ENCODE results near the gene ATXN7L1.

ATXN7L1 gene

GRCh38 chr7:105905910-105906568, 29.6 kb upstream of the ATXN7L1 start:
- TF ChIP-seq, protein P1, sequence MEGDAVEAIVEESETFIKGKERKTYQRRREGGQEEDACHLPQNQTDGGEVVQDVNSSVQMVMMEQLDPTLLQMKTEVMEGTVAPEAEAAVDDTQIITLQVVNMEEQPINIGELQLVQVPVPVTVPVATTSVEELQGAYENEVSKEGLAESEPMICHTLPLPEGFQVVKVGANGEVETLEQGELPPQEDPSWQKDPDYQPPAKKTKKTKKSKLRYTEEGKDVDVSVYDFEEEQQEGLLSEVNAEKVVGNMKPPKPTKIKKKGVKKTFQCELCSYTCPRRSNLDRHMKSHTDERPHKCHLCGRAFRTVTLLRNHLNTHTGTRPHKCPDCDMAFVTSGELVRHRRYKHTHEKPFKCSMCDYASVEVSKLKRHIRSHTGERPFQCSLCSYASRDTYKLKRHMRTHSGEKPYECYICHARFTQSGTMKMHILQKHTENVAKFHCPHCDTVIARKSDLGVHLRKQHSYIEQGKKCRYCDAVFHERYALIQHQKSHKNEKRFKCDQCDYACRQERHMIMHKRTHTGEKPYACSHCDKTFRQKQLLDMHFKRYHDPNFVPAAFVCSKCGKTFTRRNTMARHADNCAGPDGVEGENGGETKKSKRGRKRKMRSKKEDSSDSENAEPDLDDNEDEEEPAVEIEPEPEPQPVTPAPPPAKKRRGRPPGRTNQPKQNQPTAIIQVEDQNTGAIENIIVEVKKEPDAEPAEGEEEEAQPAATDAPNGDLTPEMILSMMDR (IDR thresholded peaks at IDR 0.05; ENCODE audit: control extremely low read depth, extremely low read depth, low read depth, missing control alignments), result no peak
- POLR2A ChIA-PET, result no interaction called here
- CTCF ChIA-PET, result interaction anchor here (1.3 to 1.4 kb wide), 2 partner anchors 9 to 11 kb away, joined by 3 to 7 read pairs; no protein-coding TSS in a partner anchor
- no peak for DNase-seq (ENCODE audit: extremely low spot score)

GRCh38 chr7:105905209-105905909, 29.0 kb upstream of the ATXN7L1 start:
- no peak for DNase-seq (ENCODE audit: extremely low spot score)
- POLR2A ChIA-PET, result no interaction called here
- CTCF ChIA-PET, result interaction anchor here (1.2 to 1.4 kb wide), 3 partner anchors 9 to 22 kb away, joined by 3 to 7 read pairs (median 3); no protein-coding TSS in a partner anchor
- TF ChIP-seq, protein P1 (IDR thresholded peaks at IDR 0.05; ENCODE audit: control extremely low read depth, extremely low read depth, low read depth, missing control alignments), result no peak

- DNase-seq (ENCODE audit: extremely low spot score), result no peak
- POLR2A ChIA-PET, result no interaction called here
- CTCF ChIA-PET, result interaction anchor here (1.2 kb wide), 1 partner anchor 23 kb away, joined by 3 read pairs; no protein-coding TSS in a partner anchor
- TF ChIP-seq, protein P1 (IDR thresholded peaks at IDR 0.05; ENCODE audit: control extremely low read depth, extremely low read depth, low read depth, missing control alignments), result no peak
These were observed 27.7 kb upstream of the ATXN7L1 start for GRCh38 chr7:105904064-105904463.

- no peak for DNase-seq (ENCODE audit: extremely low spot score)
- TF ChIP-seq, protein P1 (IDR thresholded peaks at IDR 0.05; ENCODE audit: control extremely low read depth, extremely low read depth, low read depth, missing control alignments), result no peak
- POLR2A ChIA-PET, result no interaction called here
- CTCF ChIA-PET, result no interaction called here
These were observed 26.0 kb upstream of the ATXN7L1 start for GRCh38 chr7:105902325-105902911.

DNA sequence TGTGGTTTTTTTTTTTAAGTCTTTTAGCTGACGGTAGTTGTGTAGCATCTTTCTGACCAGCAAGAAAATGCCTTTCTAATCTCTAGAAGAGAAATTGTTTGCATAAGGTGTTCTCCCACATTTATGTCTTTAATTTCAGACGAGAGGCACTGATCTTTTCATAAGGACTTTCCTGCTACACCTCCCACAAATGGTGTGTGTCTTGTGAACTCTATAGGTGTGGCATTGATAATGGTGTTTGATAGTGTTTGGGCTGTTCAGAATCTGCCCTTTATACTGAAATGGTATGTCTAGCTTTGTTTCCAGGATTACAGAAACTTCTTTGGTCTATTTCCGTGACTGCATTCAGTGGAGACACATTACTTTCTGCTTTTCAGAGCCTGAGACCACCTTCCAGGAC, 21.6 kb upstream of the ATXN7L1 start:
- TF ChIP-seq, protein P1 (IDR thresholded peaks at IDR 0.05; ENCODE audit: control extremely low read depth, extremely low read depth, low read depth, missing control alignments), result no peak
- POLR2A ChIA-PET, result no interaction called here
- CTCF ChIA-PET, result no interaction called here
- DNase-seq (ENCODE audit: extremely low spot score), result no peak

DNA sequence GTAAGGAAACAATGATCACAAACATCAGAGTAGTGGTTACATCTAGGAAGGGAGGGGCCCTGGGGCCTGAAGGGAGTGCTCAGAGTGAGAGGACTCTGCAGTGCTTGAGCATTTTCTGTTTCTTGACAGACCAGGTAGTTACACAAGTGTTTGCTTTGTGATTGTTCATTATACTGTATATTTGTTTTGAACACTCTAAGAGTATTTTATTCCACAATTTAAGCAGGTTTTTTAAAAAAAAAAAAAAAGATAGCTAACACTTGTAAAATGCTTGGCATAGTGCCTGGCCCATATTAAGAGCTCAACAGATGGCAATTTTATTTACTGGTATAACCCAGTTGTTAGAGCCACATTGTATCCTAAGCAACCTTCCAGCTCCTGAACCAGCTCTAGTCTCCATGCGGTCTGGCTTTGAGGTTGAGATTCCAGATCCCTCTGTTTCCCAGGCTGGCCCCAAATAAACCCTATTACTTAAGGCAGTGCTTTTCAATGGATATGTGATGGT, 20.1 kb upstream of the ATXN7L1 start:
- TF ChIP-seq, protein P1 (IDR thresholded peaks at IDR 0.05; ENCODE audit: control extremely low read depth, extremely low read depth, low read depth, missing control alignments), result no peak
- ChIA-PET POLR2A (no interaction called here), CTCF (interaction anchor here (0.7 to 1.0 kb wide), 2 partner anchors 10 to 35 kb away, joined by 3 read pairs; no protein-coding TSS in a partner anchor)
- no peak for DNase-seq (ENCODE audit: extremely low spot score)

All from GM10248 (cell line).